CMK (cell line): Measurements from ENCODE around the gene NMU.
"Not testable (repeated sequence)": the region's sequence is repeated elsewhere in the genome, so short reads cannot be mapped to it uniquely, and the experiment has no call there.

Experiments
- DNase-seq: peaks from one replicate; pipeline ENCODE4 v3.0.0-alpha.2; 2010; ENCODE audit warnings: low read depth

NMU gene

DNA sequence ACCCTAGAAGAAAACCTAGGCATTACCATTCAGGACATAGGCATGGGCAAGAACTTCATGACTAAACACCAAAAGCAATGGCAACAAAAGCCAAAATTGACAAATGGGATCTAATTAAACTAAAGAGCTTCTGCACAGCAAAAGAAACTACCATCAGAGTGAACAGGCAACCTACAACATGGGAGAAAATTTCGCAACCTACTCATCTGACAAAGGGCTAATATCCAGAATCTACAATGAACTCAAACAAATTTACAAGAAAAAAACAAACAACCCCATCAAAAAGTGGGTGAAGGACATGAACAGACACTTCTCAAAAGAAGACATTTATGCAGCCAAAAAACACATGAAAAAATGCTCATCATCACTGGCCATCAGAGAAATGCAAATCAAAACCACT, 12.0 kb downstream of the NMU start:
- not testable (repeated sequence) for DNase-seq

DNA sequence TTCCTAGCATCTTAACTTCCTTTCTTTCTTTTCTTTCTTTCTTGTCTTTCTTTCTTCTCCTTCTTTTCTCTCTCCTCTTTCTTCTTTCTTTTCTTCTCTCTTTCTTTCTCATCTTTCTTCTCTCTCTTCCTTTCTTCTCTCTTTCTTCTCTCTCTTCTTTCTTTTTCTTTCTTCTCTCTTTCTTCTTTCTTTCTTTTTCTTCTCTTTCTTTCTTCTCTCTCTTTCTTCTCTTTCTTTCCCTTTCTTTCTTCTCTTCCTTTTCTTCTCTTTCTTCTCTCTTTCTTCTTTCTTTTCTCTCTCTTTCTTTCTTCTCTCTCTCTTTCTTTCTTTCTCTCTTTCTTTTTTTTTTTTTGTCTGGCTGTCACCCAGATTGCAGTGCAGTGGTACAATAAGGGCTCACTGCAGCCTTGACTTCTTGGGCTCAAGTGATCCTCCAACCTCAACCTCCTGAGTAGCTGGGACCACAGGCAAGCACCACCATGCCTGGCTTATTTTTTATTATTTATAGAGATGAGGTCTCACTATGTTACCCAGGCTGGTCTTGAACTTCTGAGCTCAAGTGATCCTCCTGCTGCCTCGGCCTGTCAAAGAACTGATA, 17.5 kb downstream of the NMU start:
- no peak for DNase-seq

DNA sequence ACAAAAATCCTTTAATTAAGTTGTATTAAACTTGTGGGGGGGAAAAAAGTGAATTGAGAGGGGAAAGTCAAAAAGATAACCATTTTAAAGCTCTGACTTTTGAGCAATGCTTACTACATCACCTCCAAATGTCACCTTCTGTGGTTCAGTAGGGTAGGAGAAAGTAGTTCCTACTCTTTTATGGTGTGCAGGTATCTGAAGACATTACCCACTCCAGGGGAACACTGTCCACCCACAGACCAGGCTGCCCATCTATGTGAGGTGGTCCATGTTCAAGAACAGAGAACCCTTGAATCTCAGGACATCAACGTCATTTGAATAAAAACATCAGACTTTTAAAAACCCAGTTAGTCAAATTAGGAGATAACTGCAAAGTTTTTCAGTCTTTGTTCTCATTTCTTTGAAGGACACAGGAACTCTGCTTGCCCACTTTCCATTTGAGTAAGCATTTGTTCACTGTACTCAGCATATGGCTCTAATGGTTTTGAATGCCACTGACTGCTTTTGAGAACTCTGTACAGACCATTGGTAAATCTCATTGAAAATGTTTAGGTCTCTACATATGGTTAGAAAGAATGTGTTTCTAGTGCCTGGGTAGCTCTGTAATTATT, 18.4 kb downstream of the NMU start:
- no peak for DNase-seq

DNA sequence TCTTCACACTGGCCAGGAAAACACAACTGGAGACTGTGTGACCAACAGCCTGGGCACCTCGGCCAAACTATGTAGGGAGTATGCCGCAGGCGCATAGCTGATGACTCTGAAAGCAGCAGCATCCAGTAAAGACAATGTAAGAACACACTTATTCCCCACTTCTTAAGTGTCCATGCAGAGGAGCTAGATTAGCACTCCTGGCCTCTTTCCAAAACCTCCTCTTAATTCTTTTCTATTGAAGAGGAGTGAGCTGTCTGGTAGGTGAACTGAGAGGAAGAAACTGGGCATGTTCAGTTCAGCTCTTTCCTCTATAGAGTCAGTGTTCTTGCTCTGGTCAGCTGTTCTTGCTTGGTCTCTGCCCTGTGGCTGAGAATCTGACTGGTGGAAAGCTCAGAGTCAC, 21.1 kb downstream of the NMU start:
- DNase-seq = no peak

GRCh38 chr4:55613621-55614020, 22.5 kb downstream of the NMU start:
- DNase-seq = no peak

- no peak for DNase-seq
Observed at GRCh38 chr4:55612341-55612740, 23.8 kb downstream of the NMU start.

DNA sequence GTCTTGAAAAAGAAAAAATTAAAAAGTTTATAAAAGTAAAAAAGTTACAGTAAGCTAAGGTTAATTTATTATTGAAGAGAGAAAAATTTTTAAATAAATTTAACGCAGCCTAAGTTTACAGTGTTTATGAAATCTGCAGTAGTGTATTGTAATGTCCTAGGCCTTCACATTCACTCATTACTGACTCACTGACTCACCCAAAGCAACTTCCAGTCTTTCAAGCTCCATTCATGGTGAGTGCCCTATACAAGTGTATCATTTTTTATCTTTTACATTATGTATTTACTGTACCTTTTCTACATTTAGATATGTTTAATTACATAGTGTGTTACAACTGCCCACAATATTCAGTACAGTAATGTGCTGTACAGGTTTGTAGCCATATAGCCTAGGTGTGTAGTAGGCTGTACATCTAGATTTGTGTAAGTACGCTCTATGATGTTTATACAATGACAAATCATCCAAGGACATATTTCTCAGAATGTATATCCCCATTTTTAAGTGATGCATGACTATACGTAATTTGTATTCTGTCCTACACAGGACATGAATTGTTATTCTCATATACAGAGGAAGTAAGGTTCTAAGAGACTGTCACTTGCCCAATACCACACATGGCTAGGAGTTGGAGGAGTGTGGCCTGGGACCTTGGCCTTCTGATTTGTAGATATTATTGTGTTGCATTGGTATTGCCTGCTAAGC, 24.6 kb downstream of the NMU start:
- DNase-seq = no peak

- DNase-seq = no peak
Observed at GRCh38 chr4:55610381-55610780, 25.7 kb downstream of the NMU start.

DNA sequence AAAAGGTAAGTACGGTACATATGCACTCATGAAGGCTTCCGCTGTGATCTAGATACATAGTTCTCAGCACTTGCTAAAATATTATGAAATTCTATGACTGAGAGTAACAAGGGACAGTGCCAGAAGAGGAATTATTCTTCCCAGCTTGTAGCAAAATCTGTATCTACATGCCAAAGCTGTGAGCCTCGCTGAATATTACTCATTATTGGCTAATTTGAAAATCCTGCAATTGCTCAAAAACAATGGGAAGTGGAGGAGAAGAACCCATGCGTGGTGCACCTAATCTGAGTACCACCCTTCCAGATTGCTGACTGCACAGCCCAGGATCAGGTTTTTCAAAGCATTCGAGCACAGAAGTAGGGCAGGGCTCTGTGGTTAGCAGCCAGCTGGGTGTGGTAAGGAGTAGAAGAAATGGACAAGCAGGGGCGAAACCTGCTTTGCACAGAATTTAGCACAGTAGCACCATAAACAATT, 26.7 kb downstream of the NMU start:
- DNase-seq = no peak

DNA sequence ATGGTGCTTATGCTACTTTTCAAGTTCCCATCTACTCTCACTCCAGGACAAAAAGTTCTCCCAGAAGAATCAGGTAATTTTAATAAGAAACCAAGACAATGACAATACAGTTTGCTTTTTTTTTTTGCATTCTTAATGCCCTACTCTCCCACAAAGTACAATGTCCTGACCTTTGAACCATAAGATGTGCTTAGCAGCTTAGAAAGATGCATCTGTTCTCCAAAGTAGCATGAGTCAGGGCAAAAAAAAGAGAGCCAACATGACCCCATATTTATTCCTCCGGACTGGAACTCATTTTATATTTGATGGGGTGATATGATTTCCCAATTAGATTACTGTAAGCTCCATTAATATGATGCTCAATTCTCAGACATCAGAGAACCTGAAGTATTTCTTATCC, 27.5 kb downstream of the NMU start:
- DNase-seq = no peak

DNA sequence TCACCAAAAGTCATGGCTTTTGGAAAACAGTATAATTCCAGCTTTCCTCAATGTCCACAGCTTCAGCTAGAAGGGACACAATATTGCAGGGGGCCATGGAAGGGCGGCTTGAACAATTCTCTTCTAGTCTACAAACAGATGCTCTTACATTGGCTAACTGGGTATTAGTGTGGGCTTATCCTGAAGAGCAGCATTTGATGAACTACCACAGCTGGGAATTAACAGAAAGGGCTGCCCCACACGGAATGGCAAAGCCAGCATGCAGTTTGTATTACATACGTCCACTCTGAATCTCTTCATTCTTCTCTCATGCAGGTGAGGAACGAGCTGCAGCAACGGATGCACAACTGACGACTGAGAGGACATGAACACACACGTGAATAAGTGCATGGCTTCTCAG, 31.1 kb downstream of the NMU start:
- DNase-seq = no peak

DNA sequence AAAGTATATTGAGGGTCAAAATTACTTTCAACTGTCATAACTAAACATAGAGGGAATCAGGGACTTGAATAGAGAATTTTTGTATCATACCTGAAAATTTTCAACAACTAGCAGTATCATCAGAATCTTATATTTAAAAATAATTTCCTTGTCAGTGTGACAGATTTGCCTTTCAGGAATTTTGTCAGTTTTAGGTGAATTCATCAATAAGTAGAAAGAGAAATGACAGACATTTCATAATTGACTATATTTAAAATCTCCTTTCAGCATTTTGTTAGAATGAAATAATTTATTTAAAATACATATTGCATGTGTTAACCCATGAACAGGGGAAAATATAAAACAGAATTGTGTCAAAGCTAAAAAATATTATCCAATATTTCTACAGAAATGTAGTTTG, 35.5 kb downstream of the NMU start:
- no peak for DNase-seq

- no peak for DNase-seq
Observed at GRCh38 chr4:55598641-55599040, 37.5 kb downstream of the NMU start.

DNA sequence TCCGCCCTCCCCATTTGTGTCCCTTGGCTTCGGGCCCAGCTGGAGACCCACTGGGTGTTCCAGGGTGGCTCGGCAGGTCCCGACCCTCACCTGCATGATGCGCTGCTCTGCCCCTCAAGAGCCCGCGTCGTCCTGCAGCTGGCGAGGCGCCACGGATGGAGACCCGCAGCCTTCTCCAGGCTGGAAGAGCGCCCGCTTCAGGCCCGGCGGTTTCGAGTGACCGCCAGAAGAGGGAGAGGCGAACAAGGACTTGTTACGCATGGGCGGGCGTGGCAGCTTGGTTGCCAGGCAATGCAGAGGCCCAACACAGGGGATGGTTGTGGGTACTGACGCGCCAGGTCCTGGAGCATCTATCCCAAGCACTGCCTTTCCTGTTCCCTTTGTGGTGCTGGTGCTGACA, 44.1 kb downstream of the NMU start, which contains the start of gene PDCL2:
PDCL2 (minus strand) TSS at position 232 of the 400 bp plus-strand sequence; CDS start at position 96, 136 bp downstream.
- no peak for DNase-seq

DNA sequence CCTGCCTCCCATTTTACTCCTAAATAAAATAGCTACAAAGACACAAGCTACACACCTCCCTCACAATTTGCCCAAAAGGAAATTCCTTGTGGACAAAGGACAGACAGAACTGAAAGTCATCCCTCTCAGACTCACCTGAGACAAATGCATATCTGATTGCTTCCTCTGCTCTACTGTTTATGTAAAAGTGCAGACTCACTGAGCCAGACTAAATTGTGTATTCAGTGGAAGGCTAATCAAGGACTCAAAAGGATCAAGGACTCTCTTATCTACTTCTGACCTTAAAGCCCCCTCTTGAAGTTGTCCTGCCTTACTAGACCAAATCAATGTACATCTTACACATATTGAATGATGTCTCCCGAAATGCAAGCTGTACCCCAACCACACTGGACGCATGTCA, 47.9 kb downstream of the NMU start:
- DNase-seq = no peak

DNA sequence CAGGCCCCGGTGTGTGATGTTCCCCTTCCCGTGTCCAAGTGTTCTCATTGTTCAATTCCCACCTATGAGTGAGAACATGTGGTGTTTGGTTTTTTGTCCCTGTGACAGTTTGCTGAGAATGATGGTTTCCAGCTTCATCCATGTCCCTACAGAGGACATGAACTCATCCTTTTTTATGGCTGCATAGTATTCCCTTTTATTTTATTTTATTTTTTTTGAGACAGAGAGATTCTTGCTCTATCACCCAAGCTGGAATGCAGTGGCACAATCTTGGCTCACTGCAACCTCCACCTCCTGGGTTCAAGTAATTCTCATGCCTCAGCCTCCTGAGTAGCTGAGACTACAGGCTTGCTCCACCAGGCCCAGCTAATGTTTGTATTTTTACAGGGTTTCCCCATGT, 53.3 kb downstream of the NMU start:
- not testable (repeated sequence) for DNase-seq

GRCh38 chr4:55578341-55579010, 57.6 kb downstream of the NMU start:
- DNase-seq = no peak

GRCh38 chr4:55575513-55575912, 60.6 kb downstream of the NMU start:
- DNase-seq = no peak

- DNase-seq = no peak
Observed at GRCh38 chr4:55574252-55574651, 61.8 kb downstream of the NMU start.

GRCh38 chr4:55571806-55572205, 64.3 kb downstream of the NMU start:
- DNase-seq = no peak

DNA sequence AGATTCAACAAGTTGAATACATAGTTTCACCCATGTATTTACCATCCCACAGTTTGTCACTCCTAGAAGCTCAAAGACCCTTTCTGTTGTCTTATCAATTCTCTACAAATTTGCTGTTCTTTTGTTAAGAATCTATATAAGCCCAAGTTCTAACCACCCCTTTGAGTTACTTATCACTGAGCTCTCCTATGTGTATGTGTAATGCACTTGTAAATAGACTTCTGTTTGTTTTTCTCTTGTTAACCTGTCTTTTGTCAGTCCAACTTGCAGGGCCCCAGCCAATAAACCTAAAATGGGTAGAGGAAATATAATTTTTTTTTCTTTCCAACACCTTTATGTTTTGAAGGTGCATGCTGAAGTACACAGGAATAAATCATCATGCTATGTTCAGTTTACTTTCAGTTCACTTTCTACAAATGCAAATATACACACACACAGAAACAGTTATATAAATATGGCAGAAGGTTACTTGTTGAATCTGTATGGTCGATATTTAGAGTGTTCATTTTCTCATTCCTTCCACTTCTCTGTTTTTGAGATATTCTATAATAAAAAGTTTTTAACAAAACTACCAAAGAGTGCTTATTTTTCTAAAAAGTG, 67.1 kb downstream of the NMU start:
- no peak for DNase-seq

DNA sequence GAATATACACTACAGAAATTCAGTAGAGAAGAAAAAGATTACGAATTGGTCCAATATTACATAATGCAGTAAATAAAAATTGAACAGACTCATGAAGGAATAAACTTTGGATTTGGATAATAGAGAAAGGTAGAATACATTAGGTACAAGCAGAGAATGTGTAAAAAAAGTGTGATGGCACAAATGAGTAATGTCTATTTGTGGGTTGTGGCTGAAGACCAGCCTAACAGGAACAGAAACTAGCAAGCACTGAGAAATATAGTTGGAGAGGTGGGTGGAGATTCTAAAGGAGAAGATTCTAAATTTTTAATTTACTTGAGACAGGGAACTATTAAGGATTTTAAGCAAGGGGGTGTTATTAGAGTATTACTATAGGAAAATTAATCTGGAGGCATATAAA, 74.2 kb downstream of the NMU start:
- no peak for DNase-seq

GRCh38 chr4:55560096-55560495, 76.0 kb downstream of the NMU start:
- DNase-seq = no peak
